Epithelial cell of esophagus (primary cell): ENCODE data around the gene TRIM8.

Experiments used
- DNase-seq: peaks from one replicate; pipeline ENCODE4 v3.0.0; 2010; ENCODE audit warnings: low read depth
- H3K4me3 ChIP-seq: 2 replicates; pipeline ENCODE4 v1.5.1; 2011; ENCODE audit warnings: mild to moderate bottlenecking, low read length, control low read depth
- TF ChIP-seq, protein P1 (sequence below): IDR thresholded peaks from 2 replicates; pipeline ENCODE4 v1.5.1; 2011; ENCODE audit warnings: low read depth, mild to moderate bottlenecking, low read length, control low read depth, inconsistent platforms; ENCODE audit not compliant: insufficient read depth; ENCODE audit errors: missing control alignments

Gene TRIM8

GRCh38 chr10:102650655-102651454 is 6.6 kb downstream of the TRIM8 start:
- no peak overlapping the region for H3K4me3 ChIP-seq
- TF ChIP-seq, protein P1, sequence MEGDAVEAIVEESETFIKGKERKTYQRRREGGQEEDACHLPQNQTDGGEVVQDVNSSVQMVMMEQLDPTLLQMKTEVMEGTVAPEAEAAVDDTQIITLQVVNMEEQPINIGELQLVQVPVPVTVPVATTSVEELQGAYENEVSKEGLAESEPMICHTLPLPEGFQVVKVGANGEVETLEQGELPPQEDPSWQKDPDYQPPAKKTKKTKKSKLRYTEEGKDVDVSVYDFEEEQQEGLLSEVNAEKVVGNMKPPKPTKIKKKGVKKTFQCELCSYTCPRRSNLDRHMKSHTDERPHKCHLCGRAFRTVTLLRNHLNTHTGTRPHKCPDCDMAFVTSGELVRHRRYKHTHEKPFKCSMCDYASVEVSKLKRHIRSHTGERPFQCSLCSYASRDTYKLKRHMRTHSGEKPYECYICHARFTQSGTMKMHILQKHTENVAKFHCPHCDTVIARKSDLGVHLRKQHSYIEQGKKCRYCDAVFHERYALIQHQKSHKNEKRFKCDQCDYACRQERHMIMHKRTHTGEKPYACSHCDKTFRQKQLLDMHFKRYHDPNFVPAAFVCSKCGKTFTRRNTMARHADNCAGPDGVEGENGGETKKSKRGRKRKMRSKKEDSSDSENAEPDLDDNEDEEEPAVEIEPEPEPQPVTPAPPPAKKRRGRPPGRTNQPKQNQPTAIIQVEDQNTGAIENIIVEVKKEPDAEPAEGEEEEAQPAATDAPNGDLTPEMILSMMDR: no peak
- no peak for DNase-seq

DNA sequence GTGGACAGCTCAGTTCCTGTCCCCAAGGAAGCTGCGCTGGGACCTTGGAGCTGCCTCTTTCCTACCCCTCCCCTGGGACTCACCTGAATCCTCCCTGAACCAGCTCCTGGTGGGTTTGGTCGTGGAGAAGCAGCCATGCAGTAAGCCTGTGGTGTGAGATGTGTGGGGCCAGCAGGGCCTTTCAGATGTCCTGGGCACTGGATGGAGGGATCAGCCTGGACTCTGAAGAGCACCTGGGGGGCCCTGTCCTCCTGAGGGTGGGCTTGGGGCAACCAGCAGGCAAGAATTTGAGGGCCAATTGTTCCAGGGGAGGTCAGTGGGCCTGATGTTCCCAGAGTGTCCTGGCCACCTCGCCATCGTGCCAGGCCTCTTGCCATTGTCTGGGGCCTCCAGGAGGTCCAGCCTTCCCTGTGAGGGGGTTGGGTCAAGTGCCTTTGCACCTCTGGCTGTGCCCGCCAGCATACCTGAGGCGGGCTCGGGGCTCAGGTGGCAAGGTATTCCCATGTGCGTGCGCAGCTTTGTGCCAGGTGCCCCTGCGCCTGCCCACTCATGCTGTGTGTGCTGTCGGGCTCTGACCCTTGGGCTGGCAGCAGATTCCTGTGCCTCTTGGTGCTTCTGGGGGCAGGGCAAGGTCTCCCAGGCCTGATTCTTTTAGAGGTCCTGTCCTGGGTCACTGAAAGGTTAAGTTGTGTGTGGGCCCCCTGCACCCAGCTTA is 7.3 kb downstream of the TRIM8 start:
- TF ChIP-seq, protein P1: no peak
- no peak overlapping the region for H3K4me3 ChIP-seq
- no peak for DNase-seq

DNA sequence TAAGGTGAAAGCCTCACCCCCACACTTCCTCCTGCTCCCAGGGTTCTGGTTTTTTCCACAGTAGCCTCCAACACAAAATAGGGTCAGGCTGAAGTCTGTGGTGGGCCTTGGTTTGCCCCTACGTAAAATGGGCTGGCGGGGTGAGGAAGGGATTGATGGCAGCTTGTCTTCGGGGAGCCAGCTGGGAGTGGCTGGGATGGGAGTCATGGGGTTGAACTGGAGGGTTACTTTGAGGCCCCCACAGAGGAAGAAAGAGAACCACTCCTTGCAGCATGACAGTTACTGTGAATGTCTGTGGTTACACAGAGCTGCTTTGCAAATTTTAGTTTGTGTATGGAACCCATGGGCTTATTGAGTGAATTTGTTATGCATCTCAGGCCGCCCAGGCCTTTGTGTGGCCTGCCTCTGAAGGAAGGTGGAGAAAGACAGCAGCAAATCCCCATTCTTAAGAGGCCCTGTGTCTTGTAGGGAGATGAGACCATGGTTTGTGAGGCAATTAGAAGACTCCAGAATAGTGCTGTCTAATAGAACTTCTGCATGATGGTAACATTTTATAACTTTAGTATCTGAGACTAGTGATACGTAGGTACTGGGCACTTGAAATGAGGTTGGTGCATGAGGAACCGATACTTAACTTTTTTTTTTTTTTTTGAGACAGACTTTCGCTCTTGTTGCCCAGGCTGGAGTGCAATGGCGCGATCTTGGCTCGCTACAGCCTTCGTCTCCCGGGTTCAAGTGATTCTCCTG is 8.1 kb downstream of the TRIM8 start:
- H3K4me3 ChIP-seq: no peak overlapping the region
- no peak for DNase-seq
- TF ChIP-seq, protein P1: no peak

GRCh38 chr10:102653060-102653459 is 8.8 kb downstream of the TRIM8 start:
- TF ChIP-seq, protein P1: no peak
- no peak for DNase-seq

DNA sequence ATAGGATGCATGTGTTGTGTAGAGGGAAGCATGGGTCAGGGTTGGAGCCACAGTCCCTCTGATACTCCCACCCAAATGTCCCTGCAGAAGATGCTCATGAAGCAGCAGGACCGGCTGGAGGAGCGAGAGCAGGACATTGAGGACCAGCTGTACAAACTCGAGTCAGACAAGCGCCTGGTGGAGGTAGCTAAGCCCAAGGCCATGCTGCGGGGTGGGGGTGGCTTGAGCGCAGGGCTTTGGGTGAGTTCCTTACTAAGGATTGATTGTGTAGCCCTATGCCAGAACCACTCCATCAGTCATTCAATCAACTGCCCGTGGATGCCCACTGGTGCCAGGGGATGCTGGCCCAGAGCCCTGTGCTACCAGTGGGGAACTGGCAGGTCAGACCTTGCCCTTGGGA is 10.3 kb downstream of the TRIM8 start:
- DNase-seq: no peak
- TF ChIP-seq, protein P1: no peak
- H3K4me3 ChIP-seq: no peak overlapping the region

More at GRCh38 chr10:102653060-102653459, 8.8 kb downstream of the TRIM8 start:
- no peak overlapping the region for H3K4me3 ChIP-seq

DNA sequence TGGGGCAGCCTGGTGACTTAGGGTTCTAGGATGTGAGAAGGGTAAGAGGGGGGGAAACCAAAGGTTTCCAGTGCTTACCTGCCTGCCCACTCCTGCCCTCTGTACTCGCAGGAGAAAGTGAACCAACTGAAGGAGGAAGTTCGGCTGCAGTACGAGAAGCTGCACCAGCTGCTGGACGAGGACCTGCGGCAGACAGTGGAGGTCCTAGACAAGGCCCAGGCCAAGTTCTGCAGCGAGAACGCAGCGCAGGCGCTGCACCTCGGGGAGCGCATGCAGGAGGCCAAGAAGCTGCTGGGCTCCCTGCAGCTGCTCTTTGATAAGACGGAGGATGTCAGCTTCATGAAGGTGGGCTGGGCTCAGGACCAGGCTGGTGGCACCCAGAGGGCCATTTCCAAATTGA is 10.7 kb downstream of the TRIM8 start:
- TF ChIP-seq, protein P1: no peak
- no peak overlapping the region for H3K4me3 ChIP-seq
- DNase-seq: no peak
